Kidney epithelial cell (primary cell): Measurements from ENCODE around the gene ZC2HC1C. TPM values are rescaled to one million over a fixed set of nuclear protein-coding genes. Genes with fewer than 3 reads are reported as not detected.
A peak's percentile ranks its signal among the peaks of the same experiment; 100 is the strongest.

Source experiments
- DNase-seq: peaks from one replicate; pipeline ENCODE4 v3.0.0-alpha.2; 2010; ENCODE audit warnings: low read depth
- H3K27me3 ChIP-seq: 2 replicates; pipeline ENCODE4 v1.6.0; 2011; ENCODE audit warnings: low read length; ENCODE audit not compliant: control insufficient read depth, insufficient read depth
- H3K36me3 ChIP-seq: 2 replicates; pipeline ENCODE4 v1.5.1; 2011; ENCODE audit warnings: low read length; ENCODE audit not compliant: control insufficient read depth, insufficient read depth
- H3K4me3 ChIP-seq: 2 replicates; pipeline ENCODE4 v1.5.1; 2011; ENCODE audit warnings: low read depth, mild to moderate bottlenecking, control low read depth, low read length
- CTCF ChIP-seq: IDR thresholded peaks from 2 replicates; pipeline ENCODE4 v1.5.1; 2011; ENCODE audit warnings: mild to moderate bottlenecking, moderate library complexity, low read length, control low read depth, inconsistent platforms; ENCODE audit not compliant: insufficient read depth, poor library complexity, severe bottlenecking
- total RNA-seq: library from RNA; depleted of rRNA; stranded (reverse); fragments of >200 nt; gene quantifications from 2 replicates; pipeline ENCODE4 v1.2.3, GENCODE V29; 2015

The ZC2HC1C gene
- total RNA-seq, 1 donor from 2014 or later: 9.2 TPM

GRCh38 chr14:75049136-75049535 is 20.3 kb upstream of the ZC2HC1C start:
- TF ChIP-seq CTCF: no peak
- no peak for DNase-seq

GRCh38 chr14:75049731-75050201 is 19.7 kb upstream of the ZC2HC1C start:
- no peak overlapping the region for H3K4me3 ChIP-seq
- no peak for TF ChIP-seq CTCF
- DNase-seq: no peak
- no peaks in the 10 kb centered on the region for H3K36me3 ChIP-seq
- no peaks in the 10 kb centered on the region for H3K27me3 ChIP-seq

More at GRCh38 chr14:75049136-75049535, 20.3 kb upstream of the ZC2HC1C start:
- Histone ChIP-seq H3K36me3 (no peaks in the 10 kb centered on the region), H3K4me3 (no peak overlapping the region), H3K27me3 (no peaks in the 10 kb centered on the region)

GRCh38 chr14:75050852-75051555 is 18.4 kb upstream of the ZC2HC1C start, which contains the start of gene MLH3:
TSS of gene MLH3 (minus strand) at chr14:75051467. CDS start at chr14:75049655, 1,812 bp downstream.
- no peaks in the 10 kb centered on the region for H3K36me3 ChIP-seq
- peak within 1 kb of the TSS; percentile 51 for H3K4me3 ChIP-seq
- no peaks in the 10 kb centered on the region for H3K27me3 ChIP-seq
- DNase-seq: peak; percentile 48
- no peak for TF ChIP-seq CTCF

- Histone ChIP-seq H3K27me3 (no peaks in the 10 kb centered on the region), H3K4me3 (peak overlapping the region; percentile 51), H3K36me3 (no peaks in the 10 kb centered on the region)
- TF ChIP-seq CTCF: no peak
- no peak for DNase-seq
These were observed 17.9 kb upstream of the ZC2HC1C start for GRCh38 chr14:75051556-75051899.

GRCh38 chr14:75053396-75054291 is 15.8 kb upstream of the ZC2HC1C start:
- Histone ChIP-seq H3K36me3 (no peaks in the 10 kb centered on the region), H3K27me3 (no peaks in the 10 kb centered on the region), H3K4me3 (no peak overlapping the region)
- DNase-seq: no peak
- no peak for TF ChIP-seq CTCF
